Activated CD4-positive, alpha-beta T cell treated with anti-CD3 and anti-CD28 coated beads, Interleukin-2, amount 50 U/mL, for 4 hours (primary cell): ENCODE results near the gene RHBDD2.
A peak's percentile ranks its signal among the peaks of the same experiment; 100 is the strongest.
"Not testable (repeated sequence)": the region's sequence is repeated elsewhere in the genome, so short reads cannot be mapped to it uniquely, and the experiment has no call there.

Experiments
- DNase-seq, 2 experiments: peaks; one replicate each; pipeline ENCODE4 v3.0.0-alpha.2; 2020

RHBDD2 gene

DNA sequence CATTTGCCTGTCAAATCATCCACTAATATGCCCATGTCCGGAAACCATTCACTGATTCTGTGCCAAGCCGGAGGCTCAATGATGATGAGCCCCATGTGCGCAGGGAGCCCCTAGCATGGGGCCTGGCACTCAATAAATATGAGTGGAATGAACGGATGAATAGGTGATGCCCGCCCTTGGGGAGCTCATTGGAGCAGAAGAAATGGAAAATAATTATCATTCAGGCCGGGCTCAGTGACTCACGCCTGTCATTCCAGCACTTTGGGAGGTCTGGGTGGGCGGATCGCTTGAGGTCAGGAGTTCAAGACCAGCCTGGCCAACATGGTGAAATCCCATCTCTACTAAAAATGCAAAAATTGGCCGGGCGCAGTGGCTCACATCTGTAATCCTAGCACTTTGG lies 11.0 kb downstream of the RHBDD2 start:
- no peak for DNase-seq

DNA sequence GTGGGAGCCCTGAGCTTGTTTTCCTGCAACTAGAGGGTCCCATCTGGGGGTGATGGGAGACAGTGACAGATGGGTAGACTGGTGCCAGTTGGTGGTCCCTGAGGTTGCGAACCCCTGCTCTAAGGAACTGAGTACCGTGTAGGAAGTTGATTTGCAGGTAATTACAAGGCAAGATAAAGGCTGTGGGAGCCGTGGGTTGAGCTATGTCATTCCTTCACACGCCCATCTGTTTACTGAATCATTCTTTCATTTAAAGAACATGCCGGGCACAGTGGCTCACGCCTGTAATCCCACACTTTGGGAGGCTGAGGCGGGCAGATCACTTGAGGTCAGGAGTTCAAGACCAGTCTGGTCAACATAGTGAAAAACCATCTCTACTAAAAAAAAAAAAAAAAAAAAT lies 12.4 kb downstream of the RHBDD2 start:
- not testable (repeated sequence) for DNase-seq

DNA sequence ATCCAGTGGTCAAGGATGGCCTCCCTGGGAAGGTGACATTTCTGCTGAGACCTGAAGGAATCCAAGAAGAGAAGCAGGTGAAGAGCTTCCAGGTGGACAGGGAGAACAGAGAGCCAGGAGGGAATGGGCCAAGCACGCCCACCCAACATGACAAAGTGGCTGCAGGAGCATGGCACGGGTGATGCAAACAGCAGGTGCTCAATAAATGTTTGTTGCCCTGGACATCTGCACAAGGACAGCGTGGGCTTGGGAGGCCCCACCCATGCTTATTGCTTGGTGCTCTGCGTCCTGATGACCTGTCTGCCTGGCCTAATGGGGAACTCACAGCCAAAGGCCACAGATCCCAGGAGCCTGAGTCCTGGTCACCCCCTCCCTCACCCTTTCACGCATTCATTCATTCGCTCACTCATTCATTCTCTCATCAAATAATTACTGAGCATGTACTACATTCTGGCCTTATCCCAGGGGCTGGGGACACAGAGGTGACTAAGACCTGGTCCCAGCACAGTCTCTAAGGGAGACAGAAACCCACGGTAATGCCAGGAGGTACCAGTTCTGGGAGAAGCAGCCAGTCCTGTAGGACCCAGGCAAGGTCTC lies 13.1 kb downstream of the RHBDD2 start:
- DNase-seq, result no peak

DNA sequence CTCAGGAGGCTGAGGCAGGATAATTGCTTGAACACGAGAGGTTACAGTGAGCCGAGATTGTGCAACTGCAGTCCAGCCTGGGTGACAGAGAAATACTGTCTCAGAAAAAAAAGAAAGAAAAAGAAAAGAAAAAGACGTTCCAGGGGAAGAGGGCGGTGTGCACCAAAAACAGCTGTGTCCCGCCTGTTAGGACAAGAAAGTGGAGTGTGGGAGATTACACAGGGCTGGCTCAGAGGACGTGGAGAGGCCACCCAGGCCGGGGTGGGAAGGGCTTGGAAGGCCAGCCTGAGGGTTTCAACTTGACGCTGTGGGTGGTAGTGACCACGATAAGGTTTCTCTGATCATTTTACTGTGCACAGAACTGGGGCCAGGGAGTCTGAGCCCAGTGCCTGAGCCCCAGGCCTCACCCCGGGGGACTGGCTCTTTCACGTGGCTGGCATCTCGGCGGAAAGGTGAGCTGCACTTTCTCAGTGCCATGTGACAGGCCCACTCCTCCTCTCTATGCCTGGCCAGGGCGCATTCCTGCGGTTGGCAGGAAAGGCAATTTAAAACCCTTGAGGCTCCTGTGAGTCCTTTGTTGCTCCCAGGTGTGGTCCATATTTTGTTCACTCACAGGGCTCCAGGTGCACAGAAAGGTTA lies 13.9 kb downstream of the RHBDD2 start:
- DNase-seq, result no peak

DNA sequence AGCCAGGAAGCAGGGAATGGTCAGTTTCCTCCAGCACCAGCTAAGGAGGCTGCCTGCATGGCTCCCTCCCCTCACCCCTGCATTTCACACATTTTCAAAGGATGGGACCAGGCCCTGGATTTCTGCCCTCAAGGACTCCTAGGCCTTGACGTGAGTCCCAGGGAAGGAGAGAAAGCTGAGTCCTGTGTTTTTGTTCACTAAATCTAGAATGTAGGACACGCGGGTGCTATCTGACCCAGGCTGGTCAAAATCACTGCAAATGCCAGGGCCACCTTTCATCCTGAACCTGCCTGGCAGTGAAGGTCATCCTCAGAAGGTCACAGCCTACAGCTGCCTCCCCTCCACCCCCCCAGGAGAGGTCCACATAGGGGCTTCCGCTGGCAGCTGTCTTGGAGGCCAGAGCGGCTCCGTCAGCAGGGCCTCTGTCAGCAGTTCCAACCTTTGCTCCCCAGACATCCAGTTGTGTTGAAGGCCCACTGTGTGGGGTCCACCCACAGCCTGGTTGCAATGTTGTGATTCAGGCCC lies 18.0 kb downstream of the RHBDD2 start:
- no peak for DNase-seq

DNA sequence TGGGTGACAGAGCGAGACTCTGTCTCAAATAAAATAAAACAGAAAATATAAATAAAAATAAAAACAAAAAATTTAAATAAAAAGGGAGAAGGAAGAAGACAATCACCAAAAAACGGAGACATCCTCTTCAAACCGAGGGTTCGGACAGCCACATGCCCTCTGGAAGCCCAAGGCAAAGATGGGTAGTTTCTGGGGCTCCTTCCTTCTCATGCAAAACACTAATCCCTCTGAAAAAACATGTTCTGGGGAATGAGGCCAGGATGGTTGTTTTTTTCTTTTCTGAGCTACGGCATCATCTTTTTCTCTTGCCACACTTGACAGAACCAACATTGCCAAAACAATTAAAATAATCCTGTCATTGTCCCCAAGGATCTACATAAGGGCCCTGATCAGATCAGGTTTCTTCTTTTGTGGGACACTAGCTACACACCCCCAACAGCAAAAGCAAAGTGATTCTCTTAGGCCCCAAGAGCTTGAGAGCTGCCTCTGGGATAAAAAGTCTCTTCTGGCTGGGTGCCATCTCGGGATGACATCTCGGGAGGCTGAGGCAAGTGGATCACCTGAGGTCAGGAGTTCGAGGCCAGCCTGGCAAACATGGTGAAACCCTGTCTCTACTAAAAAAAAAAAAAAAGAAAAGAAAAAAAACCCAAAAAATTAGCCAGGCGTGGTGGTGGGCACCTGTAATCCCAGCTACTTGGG lies 21.9 kb downstream of the RHBDD2 start:
- no peak for DNase-seq

DNA sequence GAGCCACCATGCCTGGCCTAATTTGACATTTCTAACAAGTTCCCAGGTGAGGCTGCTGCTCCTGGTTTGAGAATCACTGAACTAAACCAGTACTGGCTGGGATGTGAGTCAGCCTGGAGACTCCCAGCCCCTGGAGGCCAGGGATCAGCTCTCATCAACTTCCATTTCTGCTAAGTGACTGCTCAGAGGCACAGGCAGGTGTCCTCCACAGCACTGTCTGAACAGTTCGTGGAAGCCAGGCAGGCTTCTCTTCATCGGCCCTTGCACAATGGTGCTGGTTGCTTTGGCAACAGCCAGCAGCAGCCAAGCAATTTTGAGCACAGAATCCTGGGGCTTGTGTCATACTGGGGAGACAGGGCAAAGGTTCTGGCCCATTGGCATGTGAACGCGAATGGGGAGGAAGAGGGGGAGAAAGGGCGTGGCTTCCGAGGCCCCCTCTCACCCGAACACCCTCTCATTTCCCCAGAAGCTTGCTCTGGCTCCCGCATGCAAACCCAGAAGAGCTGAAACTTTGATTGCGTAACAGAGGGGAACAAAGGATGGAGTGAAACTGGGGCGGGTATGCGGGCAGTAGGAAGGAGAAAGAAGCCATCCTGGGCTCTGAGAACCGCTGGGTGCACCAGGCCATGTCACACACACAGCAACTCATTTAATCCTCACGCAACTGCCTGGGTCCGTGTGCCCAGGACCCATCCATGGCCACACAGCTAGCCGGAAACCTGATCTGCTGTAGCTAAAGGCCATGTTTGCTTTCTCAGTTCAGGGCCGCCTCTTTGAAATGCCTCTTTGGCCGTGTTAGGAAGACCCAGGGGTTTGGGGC lies 27.2 kb downstream of the RHBDD2 start:
- DNase-seq, result no peak

DNA sequence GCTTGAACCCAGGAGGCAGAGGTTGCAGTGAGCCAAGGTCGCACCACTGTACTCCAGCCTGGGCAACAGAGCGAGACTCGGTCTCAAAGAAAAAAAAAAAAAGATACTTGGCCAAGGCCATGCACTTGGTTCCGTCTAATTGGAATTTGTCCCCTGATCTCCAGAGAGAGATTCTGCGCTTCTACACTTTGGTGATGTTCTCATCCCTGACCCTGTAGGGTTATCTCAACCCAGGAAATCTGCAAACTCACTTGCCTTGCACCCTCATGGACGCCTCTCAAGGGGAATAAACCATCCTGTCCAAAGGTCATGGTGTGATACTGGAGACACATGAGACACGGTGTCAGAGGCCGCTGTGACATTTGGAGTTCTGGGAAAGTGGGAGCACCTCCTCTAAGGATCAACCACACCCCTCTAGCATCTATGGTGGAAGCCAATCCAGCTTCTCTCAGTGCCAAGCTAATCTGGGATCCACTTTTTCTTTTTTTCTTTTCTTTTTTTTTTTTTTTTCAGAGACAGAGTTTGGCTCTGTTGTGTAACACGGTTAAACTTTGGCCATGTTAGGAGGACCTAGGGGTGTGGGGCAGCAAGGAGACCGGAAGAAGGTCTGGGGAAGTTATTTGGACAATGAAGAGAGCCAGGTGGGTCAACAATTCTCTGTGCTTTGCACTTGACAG lies 28.3 kb downstream of the RHBDD2 start:
- DNase-seq, result no peak

DNA sequence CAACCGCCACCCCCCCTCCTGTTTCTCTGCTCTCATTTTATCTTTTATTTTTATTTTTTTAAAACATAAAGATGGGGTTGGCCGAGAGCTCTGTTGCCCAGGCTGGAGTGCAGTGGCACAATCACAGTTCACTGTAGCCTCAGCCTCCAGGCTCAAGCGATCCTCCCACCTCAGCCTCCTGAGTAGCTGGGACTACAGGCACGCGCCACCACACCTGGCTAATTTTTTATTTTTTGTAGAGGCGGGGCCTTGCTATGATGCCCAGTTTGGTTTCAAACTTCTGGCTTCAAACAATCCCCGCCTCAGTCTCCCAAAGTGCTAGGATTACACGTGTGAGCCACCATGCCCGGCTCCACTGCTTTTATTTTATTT lies 28.8 kb downstream of the RHBDD2 start:
- DNase-seq, result not testable (repeated sequence)

DNA sequence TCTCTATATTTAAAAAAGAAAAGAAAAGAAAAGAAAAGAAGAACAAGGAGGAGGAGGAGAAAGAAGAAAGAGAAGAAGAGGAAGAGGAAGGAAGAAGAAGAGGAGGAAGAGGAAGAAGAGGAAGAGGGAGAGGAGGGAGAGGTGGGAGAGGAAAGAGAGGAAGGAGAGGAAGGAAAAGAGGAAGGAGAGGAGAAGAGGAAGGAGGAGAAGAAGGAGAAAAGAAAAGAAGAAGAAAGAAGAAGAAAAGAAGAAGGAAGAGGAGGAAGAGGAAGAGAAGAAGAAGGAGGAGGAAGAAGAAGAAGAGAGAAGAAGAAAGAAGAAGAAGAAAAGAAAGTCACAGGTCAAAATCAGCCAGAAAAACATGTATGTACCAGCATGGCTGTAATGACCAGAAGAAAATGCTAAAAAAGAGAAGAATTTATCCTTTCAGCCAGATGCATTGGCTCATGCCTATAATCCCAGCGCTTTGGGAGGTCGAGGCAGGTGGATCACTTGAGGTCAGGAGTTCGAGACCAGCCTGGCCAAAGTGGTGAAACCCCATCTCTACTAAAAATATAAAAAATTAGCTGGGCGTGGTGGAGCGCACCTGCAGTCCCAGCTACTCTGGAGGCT lies 30.8 kb downstream of the RHBDD2 start:
- DNase-seq, result no peak

DNA sequence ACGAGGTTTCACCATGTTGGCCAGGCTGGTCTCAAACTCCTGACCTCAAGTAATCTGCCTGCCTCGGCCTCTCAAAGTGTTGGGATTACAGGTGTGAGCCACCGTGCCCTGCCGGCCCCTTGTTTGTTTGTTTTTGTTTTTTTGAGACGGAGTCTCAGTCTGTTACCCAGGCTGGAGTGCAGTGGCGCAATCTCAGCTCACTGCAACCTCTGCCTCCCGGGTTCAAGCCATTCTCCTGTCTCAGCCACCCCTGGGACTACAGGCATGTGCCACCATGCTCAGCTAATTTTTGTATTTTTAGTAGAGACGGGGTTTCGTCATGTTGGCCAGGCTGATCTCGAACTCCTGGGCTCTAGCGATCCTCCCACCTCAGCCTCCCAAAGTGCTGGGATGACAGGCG lies 32.4 kb downstream of the RHBDD2 start:
- not testable (repeated sequence) for DNase-seq

DNA sequence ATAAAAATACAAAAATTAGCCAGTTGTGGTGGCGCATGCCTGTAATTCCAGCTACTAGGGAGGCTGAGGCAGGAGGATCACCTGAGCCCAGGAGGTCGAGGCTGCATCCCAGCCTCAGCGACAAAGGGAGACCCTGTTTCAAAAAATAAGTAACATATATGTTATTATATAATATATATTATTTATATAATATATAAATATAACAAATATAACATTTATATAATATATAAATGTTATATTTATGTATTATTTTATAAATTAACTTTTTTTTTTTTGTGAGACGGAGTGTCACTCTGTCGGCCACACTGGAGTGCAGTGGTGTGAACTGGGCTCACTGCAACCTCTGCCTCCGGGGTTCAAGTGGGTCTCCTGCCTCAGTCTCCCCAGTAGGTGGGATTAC lies 34.6 kb downstream of the RHBDD2 start:
- DNase-seq, result no peak

DNA sequence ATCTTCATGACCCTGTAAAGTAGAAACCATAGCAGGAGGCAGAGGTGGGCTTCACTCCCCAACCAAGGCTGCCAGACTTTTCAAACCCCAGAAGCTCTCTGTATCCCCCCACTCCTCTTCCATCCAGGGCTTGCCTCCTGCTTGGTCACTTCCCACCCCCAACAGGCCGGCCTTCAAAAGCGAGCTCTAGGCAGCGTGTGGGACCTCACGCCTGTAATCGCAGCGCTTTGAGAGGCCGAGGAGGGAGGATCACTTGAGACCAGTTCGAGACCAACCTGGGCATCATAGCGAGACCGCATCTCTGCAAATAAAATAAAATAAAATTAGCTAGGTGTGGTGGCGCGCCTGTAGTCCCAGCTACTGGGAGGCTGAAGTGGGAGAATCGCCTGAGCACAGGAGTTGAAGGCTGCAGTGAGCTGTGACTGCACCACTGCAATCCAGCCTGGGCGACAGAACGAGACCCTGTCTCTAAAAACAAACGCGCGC lies 35.4 kb downstream of the RHBDD2 start:
- no peak for DNase-seq

DNA sequence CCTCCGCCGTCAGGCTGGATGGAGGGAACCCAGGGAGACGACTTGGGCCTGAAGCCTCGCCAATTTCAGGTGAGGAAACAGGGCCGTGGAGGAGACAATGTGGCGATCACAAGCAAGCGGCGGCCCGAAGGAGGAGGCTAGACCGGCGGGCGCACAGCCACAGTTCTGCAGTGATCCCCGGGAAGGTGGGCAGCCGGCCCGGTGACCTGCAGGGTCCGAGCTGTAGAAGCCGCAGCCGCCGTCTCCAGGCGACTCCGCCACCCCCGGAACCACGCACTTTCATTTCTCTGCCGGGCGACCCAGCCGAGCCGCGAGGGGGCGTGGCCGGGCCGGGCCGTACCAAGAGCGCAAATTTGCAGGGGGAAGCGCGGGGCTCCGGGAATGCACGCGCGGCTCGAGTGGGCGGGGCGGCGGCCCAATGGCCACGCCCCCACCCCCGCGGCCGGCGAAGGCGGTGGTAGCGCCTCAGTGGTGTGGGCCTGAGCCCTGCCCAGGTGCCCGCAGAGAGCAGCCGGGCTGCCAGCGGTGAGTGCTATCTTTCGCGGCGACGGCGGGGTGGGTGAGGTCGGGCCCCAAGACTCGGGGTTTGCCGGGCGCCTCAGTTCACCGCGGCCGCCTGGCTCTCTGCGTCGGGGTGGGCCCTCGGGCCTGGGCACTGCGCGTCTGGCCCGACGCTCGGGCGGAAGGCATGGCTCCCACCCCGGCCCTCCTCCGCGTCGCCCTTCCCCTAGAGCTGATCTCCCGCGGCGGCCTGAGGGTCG lies 36.0 kb downstream of the RHBDD2 start, which contains the start of gene POR:
Gene POR, plus strand, starts transcription at position 501 of the 761 bp plus-strand sequence. CDS start 38,847 bp downstream, outside the sequence.
- peak; percentile 96 for DNase-seq

DNA sequence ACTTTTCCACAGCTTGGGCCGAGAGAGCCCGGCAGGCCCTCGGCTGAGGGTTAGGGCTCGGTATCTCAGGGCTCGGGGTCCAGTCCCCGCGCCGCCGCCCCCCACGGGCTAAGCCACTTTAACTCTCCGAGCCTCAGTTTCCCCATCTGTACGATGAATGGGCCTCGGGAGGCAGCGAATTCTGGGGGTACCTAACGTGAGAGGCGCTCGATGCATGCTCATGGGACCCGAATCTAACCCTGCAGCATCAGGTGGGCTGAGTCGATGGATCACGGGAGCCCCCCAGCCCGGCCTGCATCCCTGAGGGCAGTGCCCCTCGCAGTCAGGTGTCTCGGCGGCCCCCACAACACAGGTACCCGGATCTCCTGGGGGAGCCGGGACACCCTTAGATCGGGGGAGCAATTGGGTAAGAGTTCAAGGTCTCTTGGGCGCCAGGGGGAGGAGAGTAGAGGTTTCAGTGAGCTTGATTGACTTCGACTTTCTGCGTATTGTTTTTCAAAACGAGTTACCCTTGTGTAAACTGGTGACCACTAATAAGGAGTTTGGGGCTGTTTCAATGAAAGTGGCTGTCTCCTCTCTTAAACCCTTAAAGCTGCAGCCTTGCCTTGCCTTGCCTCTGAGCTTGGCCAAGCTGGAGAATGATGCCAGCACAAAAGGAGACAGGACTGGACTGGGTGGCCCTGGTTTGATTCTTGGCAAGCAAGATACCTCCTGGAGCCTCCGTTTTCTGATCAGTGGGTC lies 36.8 kb downstream of the RHBDD2 start:
- no peak for DNase-seq

DNA sequence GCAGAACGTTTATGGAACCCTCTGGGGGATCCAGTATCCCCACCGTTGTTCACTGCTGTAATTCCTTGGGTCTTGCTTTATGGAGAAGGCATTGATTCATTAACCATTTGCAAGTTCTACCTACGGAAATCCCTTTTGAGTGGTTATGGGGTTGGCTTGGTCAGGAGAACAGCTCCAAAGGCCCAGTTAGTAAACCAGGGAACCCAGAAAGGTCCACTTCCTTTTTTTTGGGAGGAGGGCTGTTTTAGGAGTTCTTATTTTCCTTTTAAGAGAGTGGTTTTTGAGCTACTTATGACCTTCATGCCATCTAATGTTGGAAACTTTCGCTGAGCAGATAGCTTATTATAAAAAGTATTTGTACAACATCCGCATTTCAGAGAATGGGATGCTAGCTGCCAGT lies 37.4 kb downstream of the RHBDD2 start:
- no peak for DNase-seq

DNA sequence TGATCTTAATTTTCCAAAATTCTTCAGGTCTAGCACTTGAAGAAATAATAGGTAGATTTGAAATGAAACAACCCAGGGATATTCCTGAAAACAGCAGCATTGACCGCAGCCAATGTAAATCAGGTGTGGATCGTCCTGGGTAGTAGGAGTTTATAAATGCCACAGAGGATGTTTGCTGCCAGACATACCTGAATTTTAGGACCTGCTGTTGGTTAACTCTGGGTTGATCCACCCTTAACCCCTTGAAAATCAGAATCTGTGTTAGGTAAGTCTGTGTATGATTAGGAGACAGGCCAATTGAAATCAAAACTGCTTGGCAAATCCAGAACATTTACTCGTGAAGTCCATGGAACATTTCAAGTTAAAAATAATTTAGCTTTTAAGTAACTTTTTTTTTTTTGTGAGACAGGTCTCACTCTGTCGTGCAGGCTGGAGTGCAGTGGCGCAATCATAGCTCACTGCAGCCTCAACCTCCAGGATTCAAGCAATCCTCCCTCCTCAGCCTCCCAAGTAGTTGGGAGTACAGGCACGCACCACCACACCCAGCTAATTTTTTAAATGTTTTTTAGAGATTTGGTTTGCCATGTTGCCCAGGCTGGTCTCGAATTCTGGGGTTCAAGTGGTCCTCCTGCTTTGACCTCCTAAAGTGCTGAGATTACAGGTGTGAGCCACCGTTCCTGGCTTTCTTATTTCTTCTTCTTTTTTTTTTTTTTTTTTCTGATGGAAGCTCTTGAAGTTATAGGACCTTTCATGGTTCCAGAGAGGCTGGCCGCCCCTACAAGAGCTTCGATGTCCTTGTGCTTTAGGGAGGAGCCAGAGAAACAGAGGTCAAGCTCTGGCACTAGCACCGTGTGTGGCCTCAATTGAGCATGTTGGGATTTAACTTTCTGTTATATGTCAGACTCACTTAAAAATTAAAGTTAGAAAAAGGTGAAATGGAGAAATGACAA lies 38.1 kb downstream of the RHBDD2 start:
- no peak for DNase-seq

DNA sequence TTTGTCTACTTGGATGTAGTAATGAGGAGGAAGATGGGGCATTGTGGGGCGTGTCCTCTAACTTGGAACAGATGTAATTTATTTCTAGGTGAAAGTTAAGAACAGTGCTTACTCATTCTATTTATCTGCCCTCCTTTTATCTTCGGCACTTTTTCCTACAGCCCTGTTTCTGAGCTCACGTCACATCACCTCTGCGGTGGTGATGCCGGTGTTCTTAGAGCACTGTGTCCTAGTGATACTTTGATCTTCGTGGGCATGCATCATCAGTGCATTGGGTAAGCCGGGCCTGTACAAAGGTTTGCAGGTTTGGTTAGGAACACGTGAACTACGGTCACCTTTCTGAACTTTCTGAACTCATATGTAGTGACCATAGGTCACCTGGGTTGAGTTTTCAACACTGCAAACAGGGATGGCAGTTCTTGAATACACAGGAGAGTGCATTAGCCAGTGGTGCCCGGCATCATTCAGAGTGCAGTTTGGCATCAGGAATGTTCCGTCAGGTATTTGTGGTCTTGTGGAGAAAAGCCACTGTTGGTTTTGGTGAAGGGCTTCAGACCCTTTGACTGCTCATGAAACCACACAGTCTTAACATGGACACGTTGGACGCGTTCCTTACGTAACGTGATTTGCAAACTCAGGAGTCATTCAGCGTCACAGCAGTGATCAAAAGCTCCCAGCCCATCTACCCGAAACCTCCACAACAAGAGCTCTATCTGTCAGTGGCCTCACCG lies 41.8 kb downstream of the RHBDD2 start:
- DNase-seq, result peak; percentile 25 to 28

DNA sequence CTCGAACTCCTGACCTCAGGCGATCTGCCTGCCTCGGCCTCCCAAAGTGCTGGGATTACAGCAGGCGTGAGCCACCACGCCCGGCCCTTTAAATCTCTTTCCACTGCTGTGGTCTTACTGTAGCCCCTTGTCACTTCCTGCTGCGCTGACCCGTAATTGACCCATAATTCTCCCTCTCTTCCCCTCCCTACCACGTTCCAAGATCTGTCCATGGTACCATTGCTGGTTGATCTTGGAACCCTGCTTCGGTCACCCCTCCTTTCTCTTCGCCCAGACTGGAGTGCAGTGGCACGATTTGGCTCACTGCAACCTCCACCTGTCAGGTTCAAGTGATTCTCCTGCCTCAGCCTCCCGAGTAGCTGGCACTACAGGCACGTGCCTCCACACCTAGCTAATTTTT lies 42.6 kb downstream of the RHBDD2 start:
- DNase-seq, result no peak
